Transverse colon (tissue), 4 donors: ENCODE results near the gene RAVER1. TPM values are rescaled to one million over a fixed set of nuclear protein-coding genes. Genes with fewer than 3 reads are reported as not detected.
"Not testable (repeated sequence)": the region's sequence is repeated elsewhere in the genome, so short reads cannot be mapped to it uniquely, and the experiment has no call there.

Experiments used
- DNase-seq: peaks from one replicate; pipeline ENCODE4 v3.0.0-alpha.2; 2019
- H3K27ac ChIP-seq, 4 donors: fragments of 200-600 bp; sonication (generic); 2 replicates each; pipeline ENCODE4 v1.5.1; 2016 to 2018; ENCODE audit warnings: inconsistent platforms in 4 of 4
- H3K27me3 ChIP-seq: fragments of 200-600 bp; sonication (generic); 2 replicates; pipeline ENCODE4 v1.5.1; 2017; ENCODE audit warnings: inconsistent platforms
- H3K36me3 ChIP-seq, 4 donors: fragments of 200-600 bp; sonication (generic); 2 replicates each; pipeline ENCODE4 v1.5.1; 2017 to 2019; ENCODE audit warnings: inconsistent platforms in 4 of 4
- H3K4me1 ChIP-seq, 4 donors: fragments of 200-600 bp; sonication (generic); 2 replicates each; pipeline ENCODE4 v1.5.1; 2017 to 2020; ENCODE audit warnings: inconsistent platforms in 4 of 4
- H3K4me3 ChIP-seq, 4 donors: fragments of 200-600 bp; sonication (generic); 1 replicate in 1 of 4; 2 replicates in 3 of 4; pipeline versions ENCODE4 v1.5.1 to v1.6.1; 2017 to 2019; ENCODE audit warnings: inconsistent platforms in 4 of 4
- H3K9me3 ChIP-seq, 2 donors: fragments of 200-600 bp; sonication (generic); 2 replicates each; pipeline ENCODE4 v1.5.1; 2017 to 2019; ENCODE audit warnings: inconsistent platforms in 2 of 2
- CTCF ChIP-seq, 5 experiments: fragments of 200-600 bp in 3 of 5; fragments of 450-650 bp in 2 of 5; sonication (generic) in 3 of 5; IDR thresholded peaks; 1 replicate in 2 of 5; 2 replicates in 3 of 5; pipeline ENCODE4 v1.5.1; 2016 to 2017; ENCODE audit warnings: antibody characterized with exemption in 5 of 5, inconsistent platforms in 3 of 5, mild to moderate bottlenecking in 2 of 5, moderate library complexity in 1 of 5
- EP300 ChIP-seq: sonication (generic); formaldehyde crosslinking; IDR thresholded peaks from one replicate; pipeline ENCODE4 v1.6.1; 2017; ENCODE audit warnings: antibody characterized with exemption, low read depth
- POLR2A ChIP-seq: fragments of 450-650 bp; IDR thresholded peaks from one replicate; pipeline ENCODE4 v1.6.1; 2016; ENCODE audit warnings: antibody characterized with exemption, mild to moderate bottlenecking, moderate library complexity
- POLR2AphosphoS5 ChIP-seq, 3 donors: sonication (generic); formaldehyde crosslinking; IDR thresholded peaks; one replicate each; pipeline ENCODE4 v1.6.1; 2016; ENCODE audit warnings: antibody characterized with exemption in 3 of 3
- WGBS, 2 donors: methylation state at CpG; one replicate each; pipeline ENCODE4 v1.1.5; 2018; ENCODE audit warnings: low coverage in 1 of 2; 5-methylcytosine and 5-hydroxymethylcytosine counted together
- in situ Hi-C, 4 donors: fragments of 200-750 bp; cut with MboI; loops; one replicate each; pipeline versions ENCODE4 v1.15.0 to v1.15.1; 2017; ENCODE audit warnings: low sequenced_read_pairs in 3 of 4, low pct_ligation_motif_present in 1 of 4, low pct_unique_long_range_greater_than_20kb in 1 of 4
- intact Hi-C: fragments of 100-400 bp; cut with DNase I; formaldehyde crosslinking; loops from one replicate; pipeline ENCODE4 v1.15.1; 2023; ENCODE audit warnings: low total_unique reads
- total RNA-seq, 4 donors: library from RNA; depleted of rRNA; stranded (reverse); fragments of >200 nt; gene quantifications; one replicate each; pipeline ENCODE4 v1.1.0, GENCODE V29; 2016

The RAVER1 gene
- total RNA-seq, 4 donors from 2014 or later, result 35.0 to 39.6 (median 38.6) TPM

- no peak for TF ChIP-seq CTCF (IDR thresholded peaks at IDR 0.05)
- no peak for TF ChIP-seq EP300
- TF ChIP-seq POLR2AphosphoS5 (IDR thresholded peaks at IDR 0.05), result no peak
- no peak for TF ChIP-seq POLR2A
- intact Hi-C loops, result no loop called here
- Histone ChIP-seq H3K4me3 (no peak overlapping the region), H3K27me3 (no peaks in the 10 kb centered on the region), H3K9me3 (no peaks in the 10 kb centered on the region), H3K27ac (no peak overlapping the region), H3K36me3 (peaks cover 0 to 51% (median 13%) of the 10 kb centered on the region in 4 donors), H3K4me1 (no peaks in the 10 kb centered on the region)
- 92 to 94% methylated on average over 3 to 9 of the region's 15 CpGs for WGBS, 2 donors
- in situ Hi-C loops, result no loop called here
- no peak for DNase-seq
Observed at GRCh38 chr19:10368101-10368803, 34.9 kb upstream of the RAVER1 start.

- WGBS, 2 donors, result 97 to 100% methylated on average over 1 to 4 of the region's 4 CpGs
- H3K36me3 ChIP-seq, result peaks cover 0 to 51% (median 13%) of the 10 kb centered on the region in 4 donors
- in situ Hi-C loops, result not testable (repeated sequence)
Observed at GRCh38 chr19:10366950-10367512, 33.7 kb upstream of the RAVER1 start.

GRCh38 chr19:10365518-10365917 is 32.2 kb upstream of the RAVER1 start:
- no peak for DNase-seq
- peaks cover 0 to 50% (median 13%) of the 10 kb centered on the region in 4 donors for H3K36me3 ChIP-seq
- in situ Hi-C loops (no loop called here), intact Hi-C loops (no loop called here)
- no peaks in the 10 kb centered on the region for H3K27me3 ChIP-seq
- 96 to 97% methylated on average over 7 to 18 of the region's 23 CpGs for WGBS, 2 donors
- H3K4me1 ChIP-seq, result no peaks in the 10 kb centered on the region
- TF ChIP-seq POLR2AphosphoS5 (IDR thresholded peaks at IDR 0.05), result no peak
- TF ChIP-seq POLR2A, result no peak
- TF ChIP-seq EP300, result no peak
- no peak for TF ChIP-seq CTCF (IDR thresholded peaks at IDR 0.05)
- H3K9me3 ChIP-seq, result no peaks in the 10 kb centered on the region
- H3K4me3 ChIP-seq, result no peak overlapping the region
- no peak overlapping the region for H3K27ac ChIP-seq

More at GRCh38 chr19:10366950-10367512, 33.7 kb upstream of the RAVER1 start:
- intact Hi-C loops, H3K4me3 ChIP-seq, H3K4me1 ChIP-seq, DNase-seq, H3K27ac ChIP-seq, H3K27me3 ChIP-seq, H3K9me3 ChIP-seq: not testable (repeated sequence)

- WGBS, 2 donors, result 90% methylated on average over 15 of the region's 19 CpGs; no CpG with 5 or more reads in 1 of the 2 donors
- Histone ChIP-seq H3K9me3 (no peaks in the 10 kb centered on the region), H3K27me3 (no peaks in the 10 kb centered on the region), H3K36me3 (peaks cover 0 to 47% (median 13%) of the 10 kb centered on the region in 4 donors), H3K4me3 (no peak overlapping the region), H3K27ac (no peak overlapping the region), H3K4me1 (no peaks in the 10 kb centered on the region)
- in situ Hi-C loops (no loop called here), intact Hi-C loops (no loop called here)
- no peak for DNase-seq
- no peak for TF ChIP-seq POLR2A
- TF ChIP-seq CTCF (IDR thresholded peaks at IDR 0.05), result no peak
- no peak for TF ChIP-seq POLR2AphosphoS5 (IDR thresholded peaks at IDR 0.05)
- no peak for TF ChIP-seq EP300
Observed at GRCh38 chr19:10364644-10365043, 31.3 kb upstream of the RAVER1 start.
